H1 (cell line): ENCODE results near the gene BCKDHA. TPM values are rescaled to one million over a fixed set of nuclear protein-coding genes. Genes with fewer than 3 reads are reported as not detected.

Source experiments
- CHD1 ChIP-seq: IDR thresholded peaks from 2 replicates; pipeline ENCODE4 v1.6.1; 2012; ENCODE audit warnings: low read depth, low read length, improper control_type of control experiment
- SIRT6 ChIP-seq: IDR thresholded peaks from one replicate; pipeline ENCODE4 v1.7.1; 2012; ENCODE audit warnings: low read length, inconsistent platforms
- TAF7 ChIP-seq: optimal IDR thresholded peaks from 2 replicates; pipeline ENCODE3; 2011; ENCODE audit warnings: low read depth, mild to moderate bottlenecking, inconsistent platforms, low read length, moderate library complexity, borderline replicate concordance
- polyA plus RNA-seq, 7 experiments: library from polyadenylated mRNA; depleted of rRNA in 3 of 7; stranded (reverse) in 5 of 7; unstranded in 2 of 7; fragments of >200 nt in 5 of 7; fragments of 200-250 nt in 2 of 7; gene quantifications; 1 replicate in 5 of 7; 2 replicates in 1 of 7; 4 replicates in 1 of 7; pipeline versions ENCODE4 v1.2.1 to v1.2.3, GENCODE V29; 2011 to 2013; ENCODE audit warnings: missing spikeins in 2 of 7, mixed read lengths in 2 of 7
- total RNA-seq: library from RNA; stranded (reverse); fragmentation: NEBNext Ultra II Directional; extraction: Animal tissue kit (Norgen Biotek cat#: 25700); gene quantifications from 2 replicates; pipeline ENCODE4 v1.2.1, GENCODE V29; 2021

Gene BCKDHA
- total and polyA plus RNA-seq, 2 of the 8 experiments (the other 6 are each of a cell fraction or from before 2014, with no cell fraction given), result 14.2 to 69.6 TPM

DNA sequence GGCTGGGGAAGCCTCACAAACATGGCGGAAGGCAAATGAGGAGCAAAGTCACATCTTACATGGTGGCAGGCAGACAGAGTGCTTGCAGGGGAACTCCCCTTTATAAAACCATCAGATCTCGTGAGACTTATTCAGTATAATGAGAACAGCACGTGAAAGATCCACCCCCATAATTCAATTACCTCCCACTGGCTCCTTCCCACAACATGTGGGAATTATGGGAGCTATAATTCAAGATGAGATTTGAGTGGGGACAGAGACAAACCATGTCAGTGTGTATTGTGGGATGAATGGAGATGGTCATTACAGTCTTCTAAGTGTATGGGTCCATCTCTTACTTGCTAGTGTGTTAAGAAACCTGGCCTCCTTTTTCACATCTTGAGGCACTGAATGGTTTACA lies 4.4 kb downstream of the BCKDHA start (continued):
- TF ChIP-seq CHD1 (no peak), TAF7 (no peak), SIRT6 (no peak)
- TF ChIP-seq, all 59 proteins: peak for 0
